ENCODE results near the gene BANP.
"Not testable (repeated sequence)": the region's sequence is repeated elsewhere in the genome, so short reads cannot be mapped to it uniquely, and the experiment has no call there.

DNA sequence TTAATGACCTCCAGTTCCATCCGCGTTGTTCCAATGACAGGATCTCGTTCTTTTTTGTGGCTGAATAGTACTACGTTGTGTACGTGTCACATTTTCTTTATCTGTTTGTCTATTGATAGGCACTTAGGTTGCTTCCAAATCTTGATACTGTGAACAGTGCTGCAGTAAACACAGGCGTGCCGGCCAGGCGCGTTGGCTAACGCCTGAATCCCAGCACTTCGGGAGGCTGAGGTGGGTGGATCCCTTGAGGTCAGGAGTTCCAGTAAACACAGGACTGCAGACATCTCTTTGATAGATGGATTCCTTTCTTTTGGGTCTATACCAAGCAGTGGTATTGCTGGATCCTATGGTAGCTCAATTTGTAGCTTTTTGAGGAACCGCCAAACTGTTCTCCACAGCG lies 160.7 kb downstream of the BANP start:
- TF ChIP-seq EZH2 (IDR thresholded peaks at IDR 0.05; ENCODE audit: low read length, unreplicated experiment); EZH2phosphoT487 (IDR thresholded peaks at IDR 0.05; ENCODE audit: borderline replicate concordance, low read length): not testable (repeated sequence)
- TF ChIP-seq, protein P1, sequence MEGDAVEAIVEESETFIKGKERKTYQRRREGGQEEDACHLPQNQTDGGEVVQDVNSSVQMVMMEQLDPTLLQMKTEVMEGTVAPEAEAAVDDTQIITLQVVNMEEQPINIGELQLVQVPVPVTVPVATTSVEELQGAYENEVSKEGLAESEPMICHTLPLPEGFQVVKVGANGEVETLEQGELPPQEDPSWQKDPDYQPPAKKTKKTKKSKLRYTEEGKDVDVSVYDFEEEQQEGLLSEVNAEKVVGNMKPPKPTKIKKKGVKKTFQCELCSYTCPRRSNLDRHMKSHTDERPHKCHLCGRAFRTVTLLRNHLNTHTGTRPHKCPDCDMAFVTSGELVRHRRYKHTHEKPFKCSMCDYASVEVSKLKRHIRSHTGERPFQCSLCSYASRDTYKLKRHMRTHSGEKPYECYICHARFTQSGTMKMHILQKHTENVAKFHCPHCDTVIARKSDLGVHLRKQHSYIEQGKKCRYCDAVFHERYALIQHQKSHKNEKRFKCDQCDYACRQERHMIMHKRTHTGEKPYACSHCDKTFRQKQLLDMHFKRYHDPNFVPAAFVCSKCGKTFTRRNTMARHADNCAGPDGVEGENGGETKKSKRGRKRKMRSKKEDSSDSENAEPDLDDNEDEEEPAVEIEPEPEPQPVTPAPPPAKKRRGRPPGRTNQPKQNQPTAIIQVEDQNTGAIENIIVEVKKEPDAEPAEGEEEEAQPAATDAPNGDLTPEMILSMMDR (conservative IDR thresholded peaks at IDR 0.05; ENCODE audit: low read depth, low read length), result not testable (repeated sequence)

Measured in PC-3 (cell line).